ENCODE data around the gene ID3. TPM values are rescaled to one million over a fixed set of nuclear protein-coding genes. Genes with fewer than 3 reads are reported as not detected.

ID3 gene
- total and polyA plus RNA-seq, 2 of the 8 experiments (the other 6 are each of a cell fraction or from before 2014, with no cell fraction given): 240 to 304 TPM

GRCh38 chr1:23566304-23566703, 7.0 kb upstream of the ID3 start (continued):
- TF ChIP-seq BCL11A (IDR thresholded peaks at IDR 0.05; ENCODE audit: low read depth in 2 of 2, low read length in 2 of 2): no peak
- no peak for TF ChIP-seq USF2 (IDR thresholded peaks at IDR 0.05; ENCODE audit: low read length)
- TF ChIP-seq SRF (IDR thresholded peaks at IDR 0.05; ENCODE audit: low read depth, low read length): no peak
- no peak for TF ChIP-seq BRCA1 (IDR thresholded peaks at IDR 0.05; ENCODE audit: low read depth, low read length)
- no peak for TF ChIP-seq RFX5 (IDR thresholded peaks at IDR 0.05; ENCODE audit: borderline replicate concordance, low read depth, low read length)
- no peak for TF ChIP-seq CHD2 (IDR thresholded peaks at IDR 0.05; ENCODE audit: low read length)
- TF ChIP-seq, protein P1, sequence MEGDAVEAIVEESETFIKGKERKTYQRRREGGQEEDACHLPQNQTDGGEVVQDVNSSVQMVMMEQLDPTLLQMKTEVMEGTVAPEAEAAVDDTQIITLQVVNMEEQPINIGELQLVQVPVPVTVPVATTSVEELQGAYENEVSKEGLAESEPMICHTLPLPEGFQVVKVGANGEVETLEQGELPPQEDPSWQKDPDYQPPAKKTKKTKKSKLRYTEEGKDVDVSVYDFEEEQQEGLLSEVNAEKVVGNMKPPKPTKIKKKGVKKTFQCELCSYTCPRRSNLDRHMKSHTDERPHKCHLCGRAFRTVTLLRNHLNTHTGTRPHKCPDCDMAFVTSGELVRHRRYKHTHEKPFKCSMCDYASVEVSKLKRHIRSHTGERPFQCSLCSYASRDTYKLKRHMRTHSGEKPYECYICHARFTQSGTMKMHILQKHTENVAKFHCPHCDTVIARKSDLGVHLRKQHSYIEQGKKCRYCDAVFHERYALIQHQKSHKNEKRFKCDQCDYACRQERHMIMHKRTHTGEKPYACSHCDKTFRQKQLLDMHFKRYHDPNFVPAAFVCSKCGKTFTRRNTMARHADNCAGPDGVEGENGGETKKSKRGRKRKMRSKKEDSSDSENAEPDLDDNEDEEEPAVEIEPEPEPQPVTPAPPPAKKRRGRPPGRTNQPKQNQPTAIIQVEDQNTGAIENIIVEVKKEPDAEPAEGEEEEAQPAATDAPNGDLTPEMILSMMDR (IDR thresholded peaks at IDR 0.05; ENCODE audit: control extremely low read depth in 1 of 3, insufficient read depth in 1 of 3, low read depth in 1 of 3, low read length in 3 of 3): peak; percentile 48 to 69 (median 57)
- no peak for TF ChIP-seq EGR1 (IDR thresholded peaks at IDR 0.05; ENCODE audit: borderline replicate concordance, low read depth, low read length)
- TF ChIP-seq KDM1A (IDR thresholded peaks at IDR 0.05; ENCODE audit: borderline replicate concordance, low read length): peak; percentile 65; the same call in 1 of the 2 replicates
- TF ChIP-seq SIX5 (IDR thresholded peaks at IDR 0.05; ENCODE audit: low read depth, low read length): no peak
- no peak for TF ChIP-seq CBX5 (IDR thresholded peaks at IDR 0.05; ENCODE audit: low read depth, low read length)
- TF ChIP-seq GTF2F1 (IDR thresholded peaks at IDR 0.05; ENCODE audit: borderline replicate concordance, low read depth, low read length): no peak
- no peak for TF ChIP-seq TCF12 (IDR thresholded peaks at IDR 0.05; ENCODE audit: low read depth, low read length)
- peak; percentile 27 to 62; a peak in 3 of 4 replicates for TF ChIP-seq RAD21 (IDR thresholded peaks at IDR 0.05 in 1 of 2, conservative IDR thresholded peaks at IDR 0.05 in 1 of 2; ENCODE audit: low read depth in 2 of 2, low read length in 2 of 2)
- no peak for TF ChIP-seq BACH1 (IDR thresholded peaks at IDR 0.05; ENCODE audit: low read length)
- TF ChIP-seq, protein P2, sequence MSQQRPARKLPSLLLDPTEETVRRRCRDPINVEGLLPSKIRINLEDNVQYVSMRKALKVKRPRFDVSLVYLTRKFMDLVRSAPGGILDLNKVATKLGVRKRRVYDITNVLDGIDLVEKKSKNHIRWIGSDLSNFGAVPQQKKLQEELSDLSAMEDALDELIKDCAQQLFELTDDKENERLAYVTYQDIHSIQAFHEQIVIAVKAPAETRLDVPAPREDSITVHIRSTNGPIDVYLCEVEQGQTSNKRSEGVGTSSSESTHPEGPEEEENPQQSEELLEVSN (IDR thresholded peaks at IDR 0.05): peak; percentile 31; the same call in 1 of the 2 replicates
- TF ChIP-seq NANOG (IDR thresholded peaks at IDR 0.05; ENCODE audit: insufficient read depth, low read depth, low read length, poor library complexity, severe bottlenecking): no peak
- TF ChIP-seq, protein P3, sequence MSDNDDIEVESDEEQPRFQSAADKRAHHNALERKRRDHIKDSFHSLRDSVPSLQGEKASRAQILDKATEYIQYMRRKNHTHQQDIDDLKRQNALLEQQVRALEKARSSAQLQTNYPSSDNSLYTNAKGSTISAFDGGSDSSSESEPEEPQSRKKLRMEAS (IDR thresholded peaks at IDR 0.05): no peak

Data from H1 (cell line).